Measurements from ENCODE around the gene FAM209B. TPM values are rescaled to one million over a fixed set of nuclear protein-coding genes. Genes with fewer than 3 reads are reported as not detected.

FAM209B gene
- total and polyA plus RNA-seq, 9 of the 15 experiments (the other 6 are each of a cell fraction or from before 2014, with no cell fraction given), result 0.34 to 0.40 (median 0.36) TPM; not detected in 6

DNA sequence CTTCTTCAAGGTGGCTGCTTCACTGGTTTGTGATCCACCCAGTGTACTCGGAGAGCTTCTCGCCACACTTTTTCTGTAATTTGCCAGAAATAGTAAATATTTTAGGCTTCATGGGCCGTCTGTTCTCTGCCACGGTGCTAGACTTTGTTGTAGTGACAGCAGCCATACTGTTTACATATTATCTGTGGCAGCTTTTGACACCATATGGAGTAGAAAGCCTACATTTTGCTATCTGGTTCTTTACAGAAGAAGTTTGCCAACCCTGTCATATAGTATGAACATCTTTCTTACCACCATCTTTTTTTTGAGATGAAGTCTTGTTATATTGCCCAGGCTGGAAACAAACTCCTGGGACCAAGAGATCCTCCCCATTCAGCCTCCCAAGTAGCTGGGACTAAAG lies 32.5 kb downstream of the FAM209B start:
- no peak for DNase-seq (ENCODE audit: extremely low read depth in 1 of 4, low spot score in 3 of 4)
- no peak overlapping the region for H2AFZ ChIP-seq (ENCODE audit: low read depth, low read length)
- ChIA-PET POLR2A (interaction anchor here (0.6 kb wide), 1 partner anchor 122 kb away, joined by 5 read pairs; no protein-coding TSS in a partner anchor), CTCF (ENCODE audit: low intra/inter-chr PET ratio) (no interaction called here)
- no peaks in the 10 kb centered on the region for H3K79me2 ChIP-seq (ENCODE audit: control insufficient read depth, insufficient read depth, low read length)
- intact Hi-C loops (cut with micrococcal nuclease), result no loop called here
- H3K36me3 ChIP-seq (ENCODE audit: control insufficient read depth, insufficient read depth, low read length), result no peaks in the 10 kb centered on the region
- no TSS peak for BruUV-seq (replicated peaks)
- in situ Hi-C loops (cut with MboI), result no loop called here
- TF ChIP-seq, protein P1, sequence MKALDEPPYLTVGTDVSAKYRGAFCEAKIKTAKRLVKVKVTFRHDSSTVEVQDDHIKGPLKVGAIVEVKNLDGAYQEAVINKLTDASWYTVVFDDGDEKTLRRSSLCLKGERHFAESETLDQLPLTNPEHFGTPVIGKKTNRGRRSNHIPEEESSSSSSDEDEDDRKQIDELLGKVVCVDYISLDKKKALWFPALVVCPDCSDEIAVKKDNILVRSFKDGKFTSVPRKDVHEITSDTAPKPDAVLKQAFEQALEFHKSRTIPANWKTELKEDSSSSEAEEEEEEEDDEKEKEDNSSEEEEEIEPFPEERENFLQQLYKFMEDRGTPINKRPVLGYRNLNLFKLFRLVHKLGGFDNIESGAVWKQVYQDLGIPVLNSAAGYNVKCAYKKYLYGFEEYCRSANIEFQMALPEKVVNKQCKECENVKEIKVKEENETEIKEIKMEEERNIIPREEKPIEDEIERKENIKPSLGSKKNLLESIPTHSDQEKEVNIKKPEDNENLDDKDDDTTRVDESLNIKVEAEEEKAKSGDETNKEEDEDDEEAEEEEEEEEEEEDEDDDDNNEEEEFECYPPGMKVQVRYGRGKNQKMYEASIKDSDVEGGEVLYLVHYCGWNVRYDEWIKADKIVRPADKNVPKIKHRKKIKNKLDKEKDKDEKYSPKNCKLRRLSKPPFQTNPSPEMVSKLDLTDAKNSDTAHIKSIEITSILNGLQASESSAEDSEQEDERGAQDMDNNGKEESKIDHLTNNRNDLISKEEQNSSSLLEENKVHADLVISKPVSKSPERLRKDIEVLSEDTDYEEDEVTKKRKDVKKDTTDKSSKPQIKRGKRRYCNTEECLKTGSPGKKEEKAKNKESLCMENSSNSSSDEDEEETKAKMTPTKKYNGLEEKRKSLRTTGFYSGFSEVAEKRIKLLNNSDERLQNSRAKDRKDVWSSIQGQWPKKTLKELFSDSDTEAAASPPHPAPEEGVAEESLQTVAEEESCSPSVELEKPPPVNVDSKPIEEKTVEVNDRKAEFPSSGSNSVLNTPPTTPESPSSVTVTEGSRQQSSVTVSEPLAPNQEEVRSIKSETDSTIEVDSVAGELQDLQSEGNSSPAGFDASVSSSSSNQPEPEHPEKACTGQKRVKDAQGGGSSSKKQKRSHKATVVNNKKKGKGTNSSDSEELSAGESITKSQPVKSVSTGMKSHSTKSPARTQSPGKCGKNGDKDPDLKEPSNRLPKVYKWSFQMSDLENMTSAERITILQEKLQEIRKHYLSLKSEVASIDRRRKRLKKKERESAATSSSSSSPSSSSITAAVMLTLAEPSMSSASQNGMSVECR (CRISPR knock-in tag; IDR thresholded peaks at IDR 0.05), result no peak
- TF ChIP-seq NFIX (CRISPR knock-in tag; IDR thresholded peaks at IDR 0.05; ENCODE audit: low read depth), result no peak
- no peak for TF ChIP-seq POLR3G (IDR thresholded peaks at IDR 0.05; ENCODE audit: extremely low read depth, insufficient read length, insufficient replicate concordance)
- no peak for TF ChIP-seq FUS (optimal IDR thresholded peaks at IDR 0.05; ENCODE audit: low read depth, low read length)
- TF ChIP-seq DIDO1 (tag; IDR thresholded peaks at IDR 0.05; ENCODE audit: low read depth), result no peak
- TF ChIP-seq, protein P2, sequence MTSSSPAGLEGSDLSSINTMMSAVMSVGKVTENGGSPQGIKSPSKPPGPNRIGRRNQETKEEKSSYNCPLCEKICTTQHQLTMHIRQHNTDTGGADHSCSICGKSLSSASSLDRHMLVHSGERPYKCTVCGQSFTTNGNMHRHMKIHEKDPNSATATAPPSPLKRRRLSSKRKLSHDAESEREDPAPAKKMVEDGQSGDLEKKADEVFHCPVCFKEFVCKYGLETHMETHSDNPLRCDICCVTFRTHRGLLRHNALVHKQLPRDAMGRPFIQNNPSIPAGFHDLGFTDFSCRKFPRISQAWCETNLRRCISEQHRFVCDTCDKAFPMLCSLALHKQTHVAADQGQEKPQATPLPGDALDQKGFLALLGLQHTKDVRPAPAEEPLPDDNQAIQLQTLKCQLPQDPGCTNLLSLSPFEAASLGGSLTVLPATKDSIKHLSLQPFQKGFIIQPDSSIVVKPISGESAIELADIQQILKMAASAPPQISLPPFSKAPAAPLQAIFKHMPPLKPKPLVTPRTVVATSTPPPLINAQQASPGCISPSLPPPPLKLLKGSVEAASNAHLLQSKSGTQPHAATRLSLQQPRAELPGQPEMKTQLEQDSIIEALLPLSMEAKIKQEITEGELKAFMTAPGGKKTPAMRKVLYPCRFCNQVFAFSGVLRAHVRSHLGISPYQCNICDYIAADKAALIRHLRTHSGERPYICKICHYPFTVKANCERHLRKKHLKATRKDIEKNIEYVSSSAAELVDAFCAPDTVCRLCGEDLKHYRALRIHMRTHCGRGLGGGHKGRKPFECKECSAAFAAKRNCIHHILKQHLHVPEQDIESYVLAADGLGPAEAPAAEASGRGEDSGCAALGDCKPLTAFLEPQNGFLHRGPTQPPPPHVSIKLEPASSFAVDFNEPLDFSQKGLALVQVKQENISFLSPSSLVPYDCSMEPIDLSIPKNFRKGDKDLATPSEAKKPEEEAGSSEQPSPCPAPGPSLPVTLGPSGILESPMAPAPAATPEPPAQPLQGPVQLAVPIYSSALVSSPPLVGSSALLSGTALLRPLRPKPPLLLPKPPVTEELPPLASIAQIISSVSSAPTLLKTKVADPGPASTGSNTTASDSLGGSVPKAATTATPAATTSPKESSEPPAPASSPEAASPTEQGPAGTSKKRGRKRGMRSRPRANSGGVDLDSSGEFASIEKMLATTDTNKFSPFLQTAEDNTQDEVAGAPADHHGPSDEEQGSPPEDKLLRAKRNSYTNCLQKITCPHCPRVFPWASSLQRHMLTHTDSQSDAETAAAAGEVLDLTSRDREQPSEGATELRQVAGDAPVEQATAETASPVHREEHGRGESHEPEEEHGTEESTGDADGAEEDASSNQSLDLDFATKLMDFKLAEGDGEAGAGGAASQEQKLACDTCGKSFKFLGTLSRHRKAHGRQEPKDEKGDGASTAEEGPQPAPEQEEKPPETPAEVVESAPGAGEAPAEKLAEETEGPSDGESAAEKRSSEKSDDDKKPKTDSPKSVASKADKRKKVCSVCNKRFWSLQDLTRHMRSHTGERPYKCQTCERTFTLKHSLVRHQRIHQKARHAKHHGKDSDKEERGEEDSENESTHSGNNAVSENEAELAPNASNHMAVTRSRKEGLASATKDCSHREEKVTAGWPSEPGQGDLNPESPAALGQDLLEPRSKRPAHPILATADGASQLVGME (CRISPR knock-in tag; IDR thresholded peaks at IDR 0.05), result no peak
- TF ChIP-seq PHB (CRISPR knock-in tag; IDR thresholded peaks at IDR 0.05), result no peak
- no peak for TF ChIP-seq E2F3 (CRISPR knock-in tag; IDR thresholded peaks at IDR 0.05)
- TF ChIP-seq ILK (tag; IDR thresholded peaks at IDR 0.05; ENCODE audit: borderline replicate concordance, low read depth), result no peak
- TF ChIP-seq NFE2L1 (tag; IDR thresholded peaks at IDR 0.05; ENCODE audit: borderline replicate concordance, low read depth), result no peak
- no peaks in the 10 kb centered on the region for H3K4me1 ChIP-seq (replicated peaks in 1 of 2; ENCODE audit: control insufficient read depth in 2 of 2, insufficient read depth in 2 of 2, low read length in 2 of 2)
- H3K9me3 ChIP-seq (replicated peaks; ENCODE audit: control insufficient read depth, insufficient read depth, low read depth, low read length), result no peaks in the 10 kb centered on the region
- H3K27me3 ChIP-seq (ENCODE audit: control insufficient read depth in 2 of 2, insufficient read depth in 2 of 2, low read length in 2 of 2), result peaks cover 10 to 11% of the 10 kb centered on the region in 2 experiments; a peak in 2 of 5 replicates
- no peak overlapping the region for H3K4me2 ChIP-seq (ENCODE audit: insufficient read depth, low read length)
- no peak for ATAC-seq
- no peaks in the 10 kb centered on the region for H4K20me1 ChIP-seq (replicated peaks; ENCODE audit: control insufficient read depth, insufficient read depth, low read length)
- H3K9me1 ChIP-seq (ENCODE audit: control insufficient read depth, insufficient read depth, low read length), result no peaks in the 10 kb centered on the region
- no peak overlapping the region for H3K4me3 ChIP-seq
- no peak overlapping the region for H3K27ac ChIP-seq (ENCODE audit: extremely low read depth, low read depth, low read length)
- FAIRE-seq, result no peak
- H3K9ac ChIP-seq (ENCODE audit: insufficient read depth in 1 of 2, low read depth in 2 of 2, low read length in 2 of 2), result no peak overlapping the region
- WGBS (ENCODE audit: insufficient coverage, low coverage, missing lambda C conversion rate), result 0% methylated on average over 4 of the region's 4 CpGs

All from K562 (cell line).